HepG2 (cell line): Measurements from ENCODE around the gene PPM1H. TPM values are rescaled to one million over a fixed set of nuclear protein-coding genes. Genes with fewer than 3 reads are reported as not detected.

Source experiments
- ATAC-seq: fragments of 200-7000 bp; cut with Tn5 transposase; 3 replicates; pipeline ENCODE4 v1.9.1; 2020; ENCODE audit warnings: mild to moderate bottlenecking, moderate library complexity
- BruUV-seq: library from RNA; stranded (reverse); fragments of 400-500 nt; replicated peaks from 2 replicates; lab custom pipeline; 2021; lab: Mats Ljungman, UMichigan
- CTCF ChIA-PET: fragments of 300-600 bp; formaldehyde crosslinking; extraction: SDS; loops from one replicate; lab custom pipeline; 2021; ENCODE audit warnings: low total read pairs, inconsistent platforms, low intra/inter-chr PET ratio; lab: Yijun Ruan, JAX
- POLR2A ChIA-PET: fragments of 350-600 bp; sonication (Branson Sonifier 250); formaldehyde crosslinking; loops from one replicate; lab custom pipeline; 2020; ENCODE audit warnings: antibody characterized with exemption, inconsistent platforms; lab: Yijun Ruan, JAX
- DNase-seq: peaks from one replicate; pipeline ENCODE4 v3.0.0-alpha.2; 2015; ENCODE audit warnings: low spot score
- FAIRE-seq: peaks from 3 replicates; lab custom pipeline; 2011; peaks lifted over from hg19 to GRCh38; lab: Jason Lieb, UNC
- H2AFZ ChIP-seq: one replicate; pipeline ENCODE4 v1.6.1; 2011; ENCODE audit warnings: low read length, inconsistent platforms
- H3K27ac ChIP-seq: fragments of 300-600 bp; 3 replicates; pipeline ENCODE4 v1.8.0; 2011; ENCODE audit warnings: mixed run types, mild to moderate bottlenecking, mixed read lengths, low read length, inconsistent platforms; ENCODE audit not compliant: insufficient read depth; ENCODE audit errors: extremely low read length
- H3K27me3 ChIP-seq, 2 experiments: fragments of 200-600 bp in 1 of 2; 2 replicates in 1 of 2; 3 replicates in 1 of 2; pipeline versions ENCODE4 v1.6.0 to v1.8.0; 2011; ENCODE audit warnings: low read length in 2 of 2, mild to moderate bottlenecking in 2 of 2, moderate library complexity in 2 of 2, inconsistent platforms in 1 of 2; ENCODE audit not compliant: insufficient read depth in 2 of 2, control insufficient read depth in 1 of 2
- H3K36me3 ChIP-seq, 2 experiments: fragments of 200-600 bp in 1 of 2; replicated peaks in 1 of 2; 2 replicates in 1 of 2; 3 replicates in 1 of 2; pipeline versions ENCODE4 v1.5.1 to v1.8.0; 2011; ENCODE audit warnings: low read length in 2 of 2, inconsistent platforms in 1 of 2; ENCODE audit not compliant: insufficient read depth in 2 of 2, control insufficient read depth in 1 of 2
- H3K4me1 ChIP-seq: 2 replicates; pipeline ENCODE4 v1.5.1; 2012; ENCODE audit warnings: low read length, inconsistent platforms; ENCODE audit not compliant: insufficient read depth
- H3K4me2 ChIP-seq: 2 replicates; pipeline ENCODE4 v1.6.0; 2011; ENCODE audit warnings: low read depth, low read length, inconsistent platforms
- H3K4me3 ChIP-seq, 3 experiments: fragments of 200-600 bp in 1 of 3; sonication (generic), shearing (Covaris generic) in 1 of 3; replicated peaks in 1 of 3; 2 replicates each; pipeline ENCODE4 v1.5.1; 2011 to 2016; ENCODE audit warnings: low read length in 3 of 3, inconsistent platforms in 2 of 3, low read depth in 2 of 3, mild to moderate bottlenecking in 2 of 3, control low read depth in 1 of 3, mixed read lengths in 1 of 3; ENCODE audit not compliant: insufficient read depth in 1 of 3
- H3K79me2 ChIP-seq: one replicate; pipeline ENCODE4 v1.6.1; 2011; ENCODE audit warnings: low read length, inconsistent platforms; ENCODE audit not compliant: insufficient read depth
- H3K9ac ChIP-seq: 2 replicates; pipeline ENCODE4 v1.6.0; 2011; ENCODE audit warnings: mild to moderate bottlenecking, low read depth, low read length, inconsistent platforms; ENCODE audit not compliant: insufficient read depth
- H3K9me3 ChIP-seq: 2 replicates; pipeline ENCODE4 v1.5.1; 2012; ENCODE audit warnings: mild to moderate bottlenecking, low read length
- H4K20me1 ChIP-seq: 2 replicates; pipeline ENCODE4 v1.6.0; 2011; ENCODE audit warnings: inconsistent platforms, mild to moderate bottlenecking, low read length, moderate library complexity; ENCODE audit not compliant: insufficient read depth
- GATAD2A ChIP-seq: IDR thresholded peaks from 2 replicates; pipeline ENCODE4 v1.6.1; 2016
- JUN ChIP-seq: sonication (generic); formaldehyde crosslinking; IDR thresholded peaks from 2 replicates; pipeline ENCODE4 v1.4.0; 2020; ENCODE audit warnings: mild to moderate bottlenecking, missing genetic modification reagents
- KMT2B ChIP-seq: IDR thresholded peaks from 2 replicates; pipeline ENCODE4 v1.6.1; 2016; ENCODE audit warnings: missing genetic modification reagents, missing compliant biosample characterization
- PCBP1 ChIP-seq: fragments of 200-400 bp; formaldehyde crosslinking; IDR thresholded peaks from 2 replicates; pipeline ENCODE4 v1.6.1; 2017; ENCODE audit warnings: mild to moderate bottlenecking, low read depth, low read length, borderline replicate concordance
- THAP8 ChIP-seq: sonication (generic); formaldehyde crosslinking; IDR thresholded peaks from 2 replicates; pipeline ENCODE4 v1.5.1; 2020; ENCODE audit warnings: missing genetic modification reagents, mild to moderate bottlenecking, borderline replicate concordance
- ZBTB3 ChIP-seq: sonication (generic); formaldehyde crosslinking; IDR thresholded peaks from 2 replicates; pipeline ENCODE4 v1.4.0; 2020; ENCODE audit warnings: low read depth, mild to moderate bottlenecking, moderate library complexity, missing genetic modification reagents, borderline replicate concordance
- ZNF138 ChIP-seq: sonication (generic); formaldehyde crosslinking; IDR thresholded peaks from 2 replicates; pipeline ENCODE4 v1.5.0; 2020; ENCODE audit warnings: mild to moderate bottlenecking, low read depth, missing genetic modification reagents
- ZNF264 ChIP-seq: sonication (generic); formaldehyde crosslinking; IDR thresholded peaks from 2 replicates; pipeline ENCODE4 v1.4.0; 2020; ENCODE audit warnings: missing genetic modification reagents
- ZNF616 ChIP-seq: sonication (generic); formaldehyde crosslinking; IDR thresholded peaks from 2 replicates; pipeline ENCODE4 v1.5.0; 2020; ENCODE audit warnings: low read depth, mild to moderate bottlenecking, missing genetic modification reagents
- WGBS: methylation state at CpG from one replicate; pipeline ENCODE4 v1.1.6; 2017; ENCODE audit warnings: low lambda C conversion rate; 5-methylcytosine and 5-hydroxymethylcytosine counted together
- in situ Hi-C: cut with HindIII; loops from 2 replicates; pipeline ENCODE4 v1.10.0; 2017; ENCODE audit warnings: low pct_unique_long_range_greater_than_20kb; ENCODE audit not compliant: extremely low pct_ligation_motif_present
- intact Hi-C: fragments of 100-400 bp; cut with micrococcal nuclease; formaldehyde crosslinking; loops from one replicate; pipeline ENCODE4 v1.10.0; 2022; ENCODE audit not compliant: unreplicated experiment
- polyA plus RNA-seq, 8 experiments: library from polyadenylated mRNA; depleted of rRNA in 3 of 8; stranded (reverse) in 7 of 8; unstranded in 1 of 8; fragments of >200 nt; fragmentation: Illumina TruSeq in 4 of 8; extraction: Trizol in 4 of 8; gene quantifications; 2 replicates each; pipeline versions ENCODE4 v1.2.1 to v1.2.3, GENCODE V29; 2011 to 2016; ENCODE audit warnings: low read depth in 4 of 8, missing spikeins in 1 of 8, mixed read lengths in 1 of 8; ENCODE audit not compliant: insufficient read depth in 1 of 8
- total RNA-seq, 5 experiments: library from RNA; depleted of rRNA; stranded (reverse); fragments of >200 nt; fragmentation: Illumina TruSeq; extraction: Trizol; gene quantifications; 2 replicates each; pipeline ENCODE4 v1.2.3, GENCODE V29; 2016; ENCODE audit warnings: low read depth in 1 of 5

PPM1H gene
- total and polyA plus RNA-seq, 2 of the 13 experiments (the other 11 are each of a cell fraction or from before 2014, with no cell fraction given) = 29.1 to 38.1 TPM

GRCh38 chr12:62700091-62700880 lies 234.7 kb downstream of the PPM1H start:
- H3K27me3 ChIP-seq = no peaks in the 10 kb centered on the region
- CTCF ChIA-PET = no interaction called here
- TF ChIP-seq ZNF138 (no peak), PCBP1 (no peak), ZNF616 (no peak), ZBTB3 (CRISPR knock-in tag) (no peak), THAP8 (no peak), JUN (no peak), GATAD2A (CRISPR knock-in tag) (no peak), ZNF264 (CRISPR knock-in tag) (no peak), KMT2B (CRISPR knock-in tag) (no peak)
- DNase-seq (no peak), ATAC-seq (no peak), FAIRE-seq (no peak)
- peaks cover 12% of the 10 kb centered on the region; the same call in 1 of the 2 replicates for H3K4me1 ChIP-seq
- no peaks in the 10 kb centered on the region for H3K9me3 ChIP-seq
- POLR2A ChIA-PET = no interaction called here
- no peaks in the 10 kb centered on the region for H4K20me1 ChIP-seq
- WGBS = 97% methylated on average over 5 of the region's 5 CpGs
- no peak overlapping the region for H3K9ac ChIP-seq
- intact Hi-C loops = no loop called here
- in situ Hi-C loops = no loop called here
- no peak overlapping the region for H2AFZ ChIP-seq
- no peaks in the 10 kb centered on the region for H3K79me2 ChIP-seq
- H3K4me3 ChIP-seq = no peak overlapping the region
- H3K36me3 ChIP-seq = peaks cover 12 to 48% of the 10 kb centered on the region in 2 experiments
- no peak overlapping the region for H3K4me2 ChIP-seq
- no TSS peak for BruUV-seq
- H3K27ac ChIP-seq = no peak overlapping the region
